AG04450 (cell line): Measurements from ENCODE around the gene MAPK9. TPM values are rescaled to one million over a fixed set of nuclear protein-coding genes. Genes with fewer than 3 reads are reported as not detected.
A peak's percentile ranks its signal among the peaks of the same experiment; 100 is the strongest.

Source experiments
- CTCF ChIA-PET: fragments of 300-600, 350-600 bp; formaldehyde crosslinking; extraction: SDS; loops from one replicate; lab custom pipeline; 2022; ENCODE audit warnings: antibody characterized with exemption, inconsistent platforms; lab: Charles Lee
- POLR2A ChIA-PET: fragments of 350-600 bp; formaldehyde crosslinking; extraction: SDS; loops from one replicate; lab custom pipeline; 2021; ENCODE audit warnings: antibody characterized with exemption, inconsistent platforms; lab: Yijun Ruan, JAX
- DNase-seq: peaks from one replicate; pipeline ENCODE4 v3.0.0-alpha.2; 2011; ENCODE audit warnings: low read depth, low spot score
- H3K27ac ChIP-seq: one replicate; pipeline ENCODE4 v1.5.1; 2012; ENCODE audit warnings: low read depth, low read length, control low read depth
- H3K27me3 ChIP-seq: one replicate; pipeline ENCODE4 v1.6.0; 2012; ENCODE audit warnings: low read length; ENCODE audit not compliant: control insufficient read depth, insufficient read depth
- H3K4me3 ChIP-seq: 2 replicates; pipeline ENCODE4 v1.5.1; 2011; ENCODE audit warnings: mild to moderate bottlenecking, low read depth, low read length, control low read depth
- H3K9me3 ChIP-seq: 2 replicates; pipeline ENCODE4 v1.5.1; 2012; ENCODE audit warnings: low read length; ENCODE audit not compliant: control insufficient read depth, insufficient read depth
- CTCF ChIP-seq: IDR thresholded peaks from 2 replicates; pipeline ENCODE4 v1.5.1; 2011; ENCODE audit warnings: low read depth, low read length, control low read depth, inconsistent platforms
- polyA plus RNA-seq: library from polyadenylated mRNA; depleted of rRNA; stranded (reverse); fragments of >200 nt; gene quantifications from 2 replicates; pipeline ENCODE4 v1.2.3, GENCODE V29; 2011

The MAPK9 gene
- polyA plus RNA-seq, 1 experiment, result 35.1 TPM

GRCh38 chr5:180205916-180206315 lies 86.0 kb downstream of the MAPK9 start:
- Histone ChIP-seq H3K9me3 (peaks cover 3% of the 10 kb centered on the region; the same call in 1 of the 2 replicates), H3K27me3 (peaks cover 24% of the 10 kb centered on the region), H3K4me3 (no peak overlapping the region), H3K27ac (no peak overlapping the region)
- TF ChIP-seq CTCF, result no peak
- DNase-seq, result no peak
- ChIA-PET POLR2A (no interaction called here), CTCF (interaction anchor here (0.6 kb wide), 2 partner anchors 150 to 654 kb away, joined by 3 to 6 read pairs; no protein-coding TSS in a partner anchor)

- no peak for DNase-seq
- peaks cover 22% of the 10 kb centered on the region for H3K27me3 ChIP-seq
- no peak for TF ChIP-seq CTCF
- no peak overlapping the region for H3K4me3 ChIP-seq
- CTCF ChIA-PET, result no interaction called here
- no peak overlapping the region for H3K27ac ChIP-seq
- POLR2A ChIA-PET, result no interaction called here
- H3K9me3 ChIP-seq, result peaks cover 2% of the 10 kb centered on the region; the same call in 1 of the 2 replicates
Measured at GRCh38 chr5:180204276-180204819, 87.5 kb downstream of the MAPK9 start.

GRCh38 chr5:180202939-180203573 lies 88.8 kb downstream of the MAPK9 start:
- CTCF ChIA-PET, result interaction anchor here (0.6 kb wide), 1 partner anchor 381 kb away, joined by 3 read pairs; no protein-coding TSS in a partner anchor
- TF ChIP-seq CTCF, result no peak
- H3K27ac ChIP-seq, result no peak overlapping the region
- POLR2A ChIA-PET, result no interaction called here
- H3K27me3 ChIP-seq, result peaks cover 17% of the 10 kb centered on the region
- DNase-seq, result no peak
- no peak overlapping the region for H3K4me3 ChIP-seq
- peaks cover 2% of the 10 kb centered on the region; the same call in 1 of the 2 replicates for H3K9me3 ChIP-seq

- ChIA-PET POLR2A (no interaction called here), CTCF (no interaction called here)
- DNase-seq, result no peak
- H3K27me3 ChIP-seq, result peaks cover 3% of the 10 kb centered on the region
- H3K4me3 ChIP-seq, result no peak overlapping the region
- H3K9me3 ChIP-seq, result peaks cover 2% of the 10 kb centered on the region; the same call in 1 of the 2 replicates
- no peak overlapping the region for H3K27ac ChIP-seq
- TF ChIP-seq CTCF, result peak; percentile 26; the same call in 1 of the 2 replicates
Measured at GRCh38 chr5:180201051-180201987, 90.6 kb downstream of the MAPK9 start.
